ENCODE data around the gene CES1.
"Not testable (repeated sequence)": the region's sequence is repeated elsewhere in the genome, so short reads cannot be mapped to it uniquely, and the experiment has no call there.

The CES1 gene

DNA sequence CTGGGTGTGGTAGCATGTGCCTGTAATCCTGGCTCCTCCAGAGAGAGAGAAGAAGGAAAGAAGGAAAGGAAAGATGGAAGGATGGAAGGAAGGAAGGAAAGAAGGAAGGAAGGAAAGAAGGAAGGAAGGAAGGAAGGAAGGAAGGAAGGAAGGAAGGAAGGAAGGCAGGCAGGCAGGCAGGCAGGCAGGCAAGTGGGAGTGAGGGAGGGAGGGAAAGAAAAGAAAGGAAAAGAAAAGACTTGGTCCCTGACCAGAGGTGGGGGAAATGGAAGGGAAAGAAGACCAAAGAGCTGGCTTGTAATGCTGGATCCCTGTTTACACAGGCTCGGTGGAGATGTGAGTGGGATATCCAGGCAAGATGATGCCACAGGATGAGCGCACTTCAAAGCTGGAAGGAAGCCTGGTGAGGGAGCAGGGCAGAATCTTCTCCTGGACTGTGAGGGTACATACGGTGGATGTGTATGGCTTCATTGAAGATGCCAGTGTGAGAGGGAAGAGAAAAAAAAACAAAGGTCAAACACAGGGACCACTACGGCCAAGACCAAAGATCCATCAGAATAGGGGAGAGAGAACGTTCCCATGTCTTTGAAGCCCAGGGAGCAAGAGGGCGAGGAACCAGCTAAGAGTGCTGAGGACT lies 2.1 kb downstream of the CES1 start:
- no peak for DNase-seq

DNA sequence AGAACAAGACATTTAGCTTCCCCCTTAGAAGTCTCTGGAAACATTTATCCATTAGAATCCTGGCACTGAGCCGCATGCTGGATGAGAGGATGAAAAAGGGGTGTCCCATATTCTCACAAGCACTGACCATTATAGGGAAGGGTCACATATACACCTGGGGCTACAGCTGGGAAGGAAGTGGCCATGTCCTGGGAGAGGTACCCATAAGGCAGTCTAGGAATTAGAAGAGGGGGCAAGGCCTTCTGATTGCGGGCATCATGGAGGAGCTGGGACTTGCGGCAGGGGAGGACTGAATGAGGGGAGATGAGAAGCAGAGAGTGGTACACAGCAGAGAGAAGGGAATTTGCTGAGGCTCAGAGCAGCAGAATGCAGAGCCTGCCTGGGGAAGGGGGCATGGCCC lies 3.7 kb downstream of the CES1 start:
- DNase-seq = not testable (repeated sequence)

DNA sequence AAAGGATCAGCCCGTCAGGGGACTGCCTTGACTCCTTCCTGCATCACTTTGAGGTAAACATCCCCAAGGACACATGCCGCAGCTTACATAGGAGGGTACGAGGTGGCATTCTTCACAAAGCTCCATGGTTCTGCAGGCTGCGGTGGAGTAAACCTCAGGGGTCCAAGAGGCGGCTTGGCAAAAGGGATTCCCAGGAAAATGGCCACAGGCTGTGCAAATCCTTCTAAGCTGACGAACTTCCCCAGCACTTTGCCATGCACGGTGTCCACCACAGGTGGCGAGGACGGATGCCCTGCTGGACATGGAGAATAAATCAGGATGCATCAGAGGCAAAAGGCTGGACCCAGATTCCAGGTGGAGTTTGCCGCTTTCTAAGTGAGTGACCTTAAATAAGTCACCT lies 4.2 kb downstream of the CES1 start:
- DNase-seq = no peak

DNA sequence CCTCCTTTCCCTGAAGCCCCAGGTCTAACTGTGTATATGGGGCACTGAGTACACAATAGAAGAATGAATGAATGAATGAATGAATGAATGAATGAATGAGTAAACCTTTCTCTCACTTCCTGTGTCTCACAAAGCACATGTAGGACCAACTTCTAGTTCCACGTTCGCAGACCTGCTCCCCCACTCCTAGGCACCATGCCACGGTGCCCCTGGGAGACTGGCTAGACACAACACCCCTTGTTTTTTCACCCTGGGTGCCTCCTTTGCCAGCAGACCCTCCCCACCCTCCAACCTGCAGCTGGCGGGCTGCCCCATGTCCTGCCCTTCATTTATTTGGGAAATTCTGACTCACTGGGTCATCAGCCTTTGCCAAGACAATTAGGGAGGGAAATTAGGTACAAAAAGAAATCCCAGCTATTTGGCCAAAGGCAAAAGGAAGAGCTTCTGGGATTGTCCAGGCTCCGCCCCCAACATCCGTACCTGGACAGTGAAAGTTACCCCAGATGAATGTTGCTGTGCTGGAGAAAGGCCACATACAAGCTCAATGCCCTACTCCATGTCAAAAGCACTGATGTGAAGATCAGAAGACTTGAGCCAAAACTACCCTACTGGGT lies 7.7 kb downstream of the CES1 start:
- no peak for DNase-seq

DNA sequence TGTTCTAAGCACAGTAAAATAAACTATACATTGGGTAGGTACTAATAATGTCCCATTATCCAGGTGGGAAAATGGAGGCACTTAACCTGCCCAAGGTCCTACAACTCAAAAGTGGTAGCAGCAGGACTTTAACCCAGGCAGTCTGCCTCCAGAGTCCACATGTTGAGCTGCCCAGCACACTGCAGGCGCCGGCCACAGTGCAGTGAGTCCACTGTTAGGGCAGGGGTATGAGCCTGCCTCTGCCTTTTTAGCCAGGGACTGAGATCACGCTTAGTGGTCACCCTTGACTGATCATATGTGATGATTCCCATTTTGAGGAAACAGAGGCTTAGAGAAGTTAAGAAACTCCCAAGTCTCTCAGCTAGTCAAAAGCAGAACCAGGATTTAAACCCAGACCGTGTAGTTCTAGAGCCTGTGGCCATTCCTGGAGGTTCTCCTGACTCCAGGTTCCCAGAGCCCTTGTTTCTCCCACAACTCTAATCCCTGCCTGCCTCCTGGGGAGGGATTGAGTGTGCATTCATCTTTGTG lies 8.4 kb downstream of the CES1 start:
- no peak for DNase-seq

DNA sequence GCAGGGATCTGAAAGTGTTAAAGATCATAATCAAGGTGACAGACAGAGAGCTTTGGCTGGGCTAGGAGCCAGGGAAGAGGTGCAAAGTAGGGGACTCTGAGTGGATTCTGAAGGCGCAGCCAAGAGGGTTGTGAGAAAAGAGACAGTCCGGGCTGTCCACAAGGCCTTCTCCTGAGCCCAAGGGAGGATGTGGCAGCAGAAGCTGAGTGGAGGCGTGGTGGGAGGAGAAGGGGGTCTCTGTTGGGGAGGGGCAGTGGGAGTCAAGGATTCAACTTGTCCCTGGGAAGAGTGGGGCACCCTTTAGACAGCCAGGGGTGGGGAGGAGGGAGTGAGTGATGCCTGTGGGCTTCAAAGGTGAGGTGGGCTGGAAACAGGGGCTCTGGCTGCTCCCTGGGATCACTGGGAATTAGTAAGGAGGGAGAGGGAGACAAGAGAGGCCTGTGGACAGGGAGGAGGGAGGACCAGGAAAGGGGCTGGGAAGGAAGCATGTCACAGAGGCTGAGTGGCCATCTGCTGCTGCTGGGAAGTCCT lies 10.6 kb downstream of the CES1 start:
- DNase-seq = no peak

DNA sequence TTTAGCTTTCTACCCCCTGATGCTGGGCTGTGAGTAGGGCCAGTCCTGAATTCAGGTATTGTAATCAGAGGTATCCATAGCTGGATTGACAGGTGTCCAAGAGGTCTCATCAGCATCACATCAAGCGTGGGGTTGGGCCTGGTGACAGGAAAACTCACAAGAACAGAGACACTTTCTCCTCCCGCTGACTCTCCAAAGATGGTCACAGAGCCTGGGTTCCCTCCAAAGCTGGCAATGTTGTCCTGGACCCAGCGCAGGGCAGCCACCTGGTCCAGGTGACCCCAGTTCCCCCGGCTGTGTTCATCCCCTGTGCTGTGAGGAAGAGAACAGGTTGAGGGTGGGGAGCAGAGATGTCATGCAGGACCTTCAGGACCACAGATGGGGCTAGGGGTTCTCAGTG lies 11.7 kb downstream of the CES1 start:
- no peak for DNase-seq

DNA sequence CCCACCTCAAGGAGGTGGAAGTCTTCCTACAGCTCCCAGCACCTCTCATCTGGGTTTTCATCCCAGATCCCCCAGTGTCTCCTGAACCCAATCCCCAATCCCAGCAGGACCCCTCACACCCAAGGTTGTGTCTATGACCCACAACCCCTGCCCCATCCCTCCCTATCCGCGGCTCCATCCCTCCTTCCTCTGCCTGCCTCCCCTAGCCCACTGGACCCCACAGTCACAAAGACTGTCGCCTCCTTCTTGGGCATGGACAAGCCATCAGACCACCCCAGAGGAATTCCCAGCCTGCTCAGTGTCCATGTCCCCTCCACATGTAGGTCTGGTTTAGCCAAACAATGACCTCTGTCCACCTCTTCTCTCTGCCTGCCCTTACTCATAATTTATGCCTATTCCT lies 12.3 kb downstream of the CES1 start:
- no peak for DNase-seq

DNA sequence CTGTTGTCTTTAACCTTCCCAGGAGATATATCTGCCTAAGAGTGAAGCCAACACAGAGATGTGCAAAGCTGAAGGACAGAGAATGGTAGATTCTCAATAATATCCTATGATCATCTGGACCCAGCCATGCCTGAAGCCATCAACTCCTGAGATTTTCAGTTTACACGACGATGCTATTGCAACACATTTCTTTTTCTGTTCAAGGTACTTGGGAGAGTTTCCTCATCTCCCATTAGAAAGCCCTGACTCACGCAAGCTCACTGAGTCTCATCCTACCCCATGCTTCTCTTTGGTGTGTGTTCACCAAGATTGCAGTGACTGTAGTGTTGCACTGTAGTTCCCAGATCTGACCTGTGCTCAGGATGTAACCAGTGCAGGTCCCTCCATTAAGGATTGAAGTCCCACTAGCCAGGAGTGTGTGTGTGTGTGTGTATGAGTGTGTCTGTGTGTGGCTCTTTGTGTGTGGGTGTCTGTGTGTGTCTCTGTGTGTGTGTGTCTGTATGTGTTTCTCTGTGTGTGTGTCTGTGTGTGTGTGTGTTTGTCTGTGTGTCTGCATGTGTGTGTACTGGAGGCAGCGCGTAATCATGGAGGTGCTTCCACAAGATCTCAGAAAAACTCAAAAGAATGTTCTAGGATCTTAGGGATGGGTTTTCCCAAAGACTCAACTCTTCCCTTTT lies 15.5 kb downstream of the CES1 start:
- no peak for DNase-seq

DNA sequence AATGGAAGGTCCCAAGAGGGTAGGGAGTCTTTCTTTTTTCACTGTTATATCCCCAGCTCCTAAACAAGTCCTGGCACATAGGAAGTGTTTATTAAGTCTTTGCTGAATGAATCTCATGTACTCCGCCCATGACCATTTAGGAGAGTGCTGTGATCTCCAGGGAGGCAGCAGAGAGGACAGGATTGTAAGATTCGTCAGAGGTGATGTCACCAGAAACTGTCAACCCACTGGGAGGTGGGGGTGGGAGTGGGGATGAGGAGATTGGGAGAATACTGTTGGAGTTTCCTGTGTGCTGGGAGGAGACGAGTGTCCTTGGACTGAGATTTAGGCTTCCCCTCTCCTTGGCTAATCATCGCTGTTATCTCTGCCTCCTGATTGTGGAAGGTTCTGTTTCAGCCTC lies 16.7 kb downstream of the CES1 start:
- not testable (repeated sequence) for DNase-seq

DNA sequence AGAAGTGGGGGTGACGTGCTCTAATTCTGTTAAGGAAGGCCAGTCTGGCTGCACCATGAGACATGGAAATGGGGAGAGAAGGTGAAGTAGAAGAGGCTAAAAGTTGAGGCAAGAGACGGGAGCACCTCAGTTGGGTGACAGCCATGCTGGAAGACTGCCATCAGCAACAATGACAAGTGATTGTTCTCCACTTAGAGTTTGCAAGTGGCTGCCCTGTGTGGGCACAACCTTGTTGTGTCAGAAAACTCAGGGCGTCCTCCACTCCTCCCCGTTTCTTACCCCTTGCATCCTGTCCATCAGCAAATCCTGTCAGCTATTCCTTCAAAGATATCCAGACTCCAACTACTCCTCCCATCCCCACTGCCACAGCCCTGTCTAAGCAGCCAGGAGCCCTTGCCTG lies 17.6 kb downstream of the CES1 start:
- DNase-seq = no peak

DNA sequence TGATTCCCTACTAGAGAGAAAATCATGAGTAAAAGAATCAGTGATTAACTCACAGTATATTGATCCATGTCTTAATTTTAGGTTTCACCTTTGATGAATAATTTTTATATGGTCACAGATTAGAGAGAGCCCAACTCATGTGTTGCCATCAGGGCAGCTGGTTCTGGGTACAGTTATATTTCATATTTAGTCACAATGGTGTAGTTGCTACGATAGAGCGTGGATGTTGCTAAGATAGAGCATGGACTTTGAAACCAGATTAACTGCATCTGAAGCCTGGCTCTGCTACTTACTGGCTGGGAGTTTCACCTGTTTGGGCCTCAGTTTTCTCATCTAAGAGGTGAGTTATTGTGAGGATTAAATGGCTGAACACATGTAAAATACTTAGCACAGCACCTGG lies 18.7 kb downstream of the CES1 start:
- DNase-seq = not testable (repeated sequence)

DNA sequence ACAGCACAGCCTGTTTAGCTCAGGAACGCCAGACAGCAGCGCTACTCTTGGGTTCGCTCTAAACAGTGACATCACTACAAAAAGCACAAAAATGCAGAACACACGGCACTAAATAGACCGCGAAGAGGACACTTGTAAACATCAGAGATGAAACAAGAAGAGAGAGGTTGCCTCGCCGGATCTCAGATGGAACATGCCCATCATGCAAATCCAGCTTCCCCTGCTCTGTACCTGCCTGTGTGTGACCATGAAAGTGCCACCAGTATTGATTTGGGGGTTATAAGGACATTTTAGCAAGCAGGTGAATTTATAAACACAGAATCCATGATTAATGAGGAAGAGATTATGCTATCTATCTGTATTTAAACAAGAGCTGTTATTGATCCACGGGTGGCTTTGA lies 19.2 kb downstream of the CES1 start:
- DNase-seq = not testable (repeated sequence)

DNA sequence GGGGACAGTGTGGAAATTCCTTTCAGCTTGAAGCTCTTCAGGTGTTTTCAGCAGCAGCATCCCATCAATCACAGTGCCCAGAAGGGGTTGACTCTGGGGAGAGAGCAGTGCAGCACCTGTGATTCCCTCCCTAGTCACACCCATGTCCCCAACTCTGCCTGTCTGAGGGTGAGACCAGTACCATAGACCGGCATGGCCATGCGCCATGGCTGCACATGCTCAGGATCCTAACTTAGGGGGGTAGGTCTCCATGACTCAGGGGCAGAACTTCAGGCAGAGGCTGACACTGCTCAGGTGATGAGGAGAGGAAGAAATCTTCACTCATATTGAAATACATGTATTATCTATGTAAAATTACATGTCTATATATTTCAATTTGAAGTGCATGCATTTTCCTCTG lies 19.9 kb downstream of the CES1 start:
- DNase-seq = no peak

DNA sequence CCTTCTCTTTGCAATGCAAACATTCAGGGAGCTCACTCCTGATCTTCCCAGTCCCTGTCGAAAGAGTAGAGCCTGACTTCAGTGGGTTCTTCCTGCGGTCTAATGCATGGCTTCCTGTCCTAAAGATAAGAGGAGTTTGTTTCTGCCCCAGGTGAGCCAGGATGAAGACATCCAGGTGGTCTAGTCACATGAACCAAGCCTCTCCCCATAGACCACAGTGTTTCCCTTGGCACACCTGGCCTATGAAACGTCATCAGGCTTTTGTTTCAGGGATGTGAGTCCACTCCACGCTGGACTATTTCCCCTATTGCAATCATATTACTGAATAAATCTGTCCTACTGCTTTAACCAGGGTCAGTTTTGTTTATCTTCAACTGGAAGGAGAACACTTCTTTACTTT lies 21.1 kb downstream of the CES1 start:
- DNase-seq = no peak

DNA sequence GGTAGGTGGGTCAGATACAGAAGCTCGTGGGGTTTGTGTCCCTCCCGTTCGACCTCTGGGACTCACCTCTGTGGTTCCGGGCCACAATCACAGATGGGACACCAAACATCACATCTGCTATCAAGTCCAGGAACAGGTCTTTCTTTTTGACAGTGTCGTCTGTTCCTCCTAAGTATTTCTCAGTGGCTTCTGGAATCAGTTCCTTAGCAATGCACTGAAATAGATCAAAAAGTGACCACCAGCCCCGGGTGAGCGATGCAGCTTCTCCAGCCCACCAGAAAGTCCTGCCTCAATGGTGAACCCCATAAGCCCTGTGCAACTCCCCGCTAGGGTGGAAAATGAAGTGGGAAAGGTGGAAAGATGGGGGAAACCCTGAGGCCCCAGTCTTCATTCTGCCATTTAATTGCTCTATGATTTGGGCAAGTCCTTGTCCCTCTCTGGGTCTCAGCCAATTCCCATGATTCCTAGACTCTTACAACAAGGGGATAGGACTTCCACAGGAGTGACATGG lies 22.4 kb downstream of the CES1 start:
- no peak for DNase-seq

DNA sequence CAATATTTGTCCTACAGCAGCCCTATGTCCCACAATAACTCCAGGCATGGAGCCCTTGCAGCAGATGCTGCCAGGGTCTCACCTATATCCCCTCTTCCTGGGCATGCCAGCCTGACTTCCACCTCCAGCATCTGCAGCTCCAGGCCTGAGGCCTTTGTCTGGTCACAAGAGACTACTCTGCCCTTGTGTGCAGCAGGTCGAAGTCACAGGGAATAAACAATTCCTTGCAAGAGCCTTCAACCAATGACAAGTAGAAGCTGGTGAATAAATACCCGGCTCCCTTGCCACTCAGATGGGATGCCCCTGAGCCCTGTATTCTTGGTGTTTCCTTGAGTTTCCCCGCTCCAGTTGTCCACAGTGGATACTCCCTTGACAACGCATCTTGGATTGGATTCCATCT lies 23.0 kb downstream of the CES1 start:
- DNase-seq = no peak

DNA sequence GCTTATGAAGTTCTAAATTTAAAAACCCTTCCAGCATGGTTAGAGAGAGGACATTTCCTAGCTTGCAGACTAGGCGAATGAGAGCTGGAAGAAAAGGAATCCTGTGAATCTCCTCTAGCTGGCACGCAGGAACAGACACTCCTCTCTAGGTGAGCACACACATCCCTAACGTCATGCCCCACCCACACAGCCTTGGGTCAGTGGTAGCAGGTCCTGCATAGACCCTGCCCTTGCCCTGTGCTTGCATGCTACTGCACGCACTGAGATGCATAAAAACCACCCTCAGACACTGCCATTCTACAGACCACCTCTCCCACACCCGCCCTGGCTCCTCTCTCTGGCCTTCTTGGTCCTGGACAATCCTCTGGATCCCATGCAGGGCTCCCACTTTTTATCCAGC lies 23.5 kb downstream of the CES1 start:
- DNase-seq = no peak

DNA sequence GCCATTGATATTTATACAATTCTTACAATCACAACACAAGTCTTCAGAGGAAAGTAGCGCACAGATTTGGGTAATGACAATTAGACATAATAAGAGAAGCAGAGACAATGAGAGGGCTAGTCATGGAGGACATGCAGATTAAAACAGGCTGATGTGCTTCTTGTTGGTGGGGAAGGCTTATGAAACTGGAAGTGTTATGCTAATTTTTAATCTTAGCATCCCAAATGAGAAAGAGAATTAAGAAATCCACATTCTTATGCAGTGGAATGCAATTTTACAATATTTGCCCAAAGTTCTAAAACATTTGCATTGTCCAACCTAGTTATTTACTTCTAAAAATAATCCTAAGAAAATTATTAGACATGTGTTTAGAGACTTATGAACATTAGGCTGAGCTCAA lies 24.6 kb downstream of the CES1 start:
- not testable (repeated sequence) for DNase-seq

DNA sequence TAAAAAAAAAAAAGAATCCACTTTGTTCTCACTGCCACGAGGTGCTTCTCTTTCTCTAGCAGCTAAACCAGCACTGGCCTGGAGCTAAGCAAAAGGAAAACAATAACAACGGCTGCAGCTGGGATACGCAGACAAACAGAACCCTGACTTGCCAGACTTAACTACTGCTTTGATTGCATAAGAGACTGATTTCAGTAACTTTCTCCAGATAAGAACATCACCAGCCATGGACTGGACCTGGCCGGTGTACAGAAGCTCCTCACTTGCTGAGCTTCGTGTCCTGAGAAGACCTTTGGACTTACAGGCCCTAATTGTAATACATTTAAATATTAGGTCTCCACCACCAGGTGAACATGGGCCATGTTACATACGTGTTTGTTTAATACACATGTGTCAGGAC lies 27.8 kb downstream of the CES1 start:
- DNase-seq = not testable (repeated sequence)

DNA sequence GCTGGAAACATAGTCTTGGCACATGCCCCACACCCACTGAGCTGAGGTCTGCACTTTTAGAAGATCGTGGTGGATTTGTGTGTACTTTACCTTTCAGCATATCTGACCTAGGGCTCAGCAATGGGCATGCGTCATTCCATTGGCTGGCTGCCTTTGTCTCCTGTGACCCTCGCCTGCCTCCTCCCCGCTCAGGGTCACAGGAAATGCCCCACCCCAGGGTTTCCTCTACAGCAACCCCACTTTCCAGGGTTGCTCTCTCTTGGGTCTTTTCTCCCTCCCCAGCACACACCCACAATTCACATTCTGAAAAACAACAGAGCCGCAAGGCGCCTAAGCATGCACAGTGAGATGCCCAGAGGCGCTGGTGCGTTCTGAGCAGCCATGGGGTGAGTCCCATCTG lies 29.2 kb downstream of the CES1 start:
- DNase-seq = not testable (repeated sequence)

DNA sequence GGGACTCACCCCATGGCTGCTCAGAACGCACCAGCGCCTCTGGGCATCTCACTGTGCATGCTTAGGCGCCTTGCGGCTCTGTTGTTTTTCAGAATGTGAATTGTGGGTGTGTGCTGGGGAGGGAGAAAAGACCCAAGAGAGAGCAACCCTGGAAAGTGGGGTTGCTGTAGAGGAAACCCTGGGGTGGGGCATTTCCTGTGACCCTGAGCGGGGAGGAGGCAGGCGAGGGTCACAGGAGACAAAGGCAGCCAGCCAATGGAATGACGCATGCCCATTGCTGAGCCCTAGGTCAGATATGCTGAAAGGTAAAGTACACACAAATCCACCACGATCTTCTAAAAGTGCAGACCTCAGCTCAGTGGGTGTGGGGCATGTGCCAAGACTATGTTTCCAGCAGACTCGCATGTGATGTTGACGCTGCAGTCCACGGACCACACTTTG lies 39.9 kb downstream of the CES1 start:
- not testable (repeated sequence) for DNase-seq

DNA sequence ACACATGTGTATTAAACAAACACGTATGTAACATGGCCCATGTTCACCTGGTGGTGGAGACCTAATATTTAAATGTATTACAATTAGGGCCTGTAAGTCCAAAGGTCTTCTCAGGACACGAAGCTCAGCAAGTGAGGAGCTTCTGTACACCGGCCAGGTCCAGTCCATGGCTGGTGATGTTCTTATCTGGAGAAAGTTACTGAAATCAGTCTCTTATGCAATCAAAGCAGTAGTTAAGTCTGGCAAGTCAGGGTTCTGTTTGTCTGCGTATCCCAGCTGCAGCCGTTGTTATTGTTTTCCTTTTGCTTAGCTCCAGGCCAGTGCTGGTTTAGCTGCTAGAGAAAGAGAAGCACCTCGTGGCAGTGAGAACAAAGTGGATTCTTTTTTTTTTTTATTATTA lies 41.4 kb downstream of the CES1 start:
- not testable (repeated sequence) for DNase-seq

DNA sequence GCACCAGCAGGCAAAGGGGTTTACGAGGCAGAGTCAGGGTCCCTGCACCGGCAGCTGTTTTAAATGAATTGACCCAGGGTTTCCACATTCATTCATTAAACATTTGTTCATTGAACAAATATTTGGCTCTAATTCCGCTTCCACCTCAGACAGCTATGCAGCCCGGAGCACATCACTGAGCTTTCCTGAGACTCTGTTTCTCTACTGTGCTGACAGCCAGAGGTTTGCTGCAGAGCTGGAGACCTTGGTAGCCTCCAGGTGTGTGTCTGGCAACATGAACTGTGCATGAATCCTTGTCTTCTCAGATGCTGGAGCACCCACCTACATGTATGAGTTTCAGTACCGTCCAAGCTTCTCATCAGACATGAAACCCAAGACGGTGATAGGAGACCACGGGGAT lies 42.7 kb downstream of the CES1 start:
- DNase-seq = not testable (repeated sequence)
